NOMO-1 treated with DMSO at 0.1 percent for 48 hours (cell line): Measurements from ENCODE around the gene KRTAP5-9.
A peak's percentile ranks its signal among the peaks of the same experiment; 100 is the strongest.
"Not testable (repeated sequence)": the region's sequence is repeated elsewhere in the genome, so short reads cannot be mapped to it uniquely, and the experiment has no call there.

Experiments
- DNase-seq: peaks from one replicate; lab custom pipeline; 2025; ENCODE audit not compliant: unreplicated experiment; lab: John Stamatoyannopoulos, UW

KRTAP5-9 gene

GRCh38 chr11:71548120-71548519 is at the start of gene KRTAP5-9:
TSS of gene KRTAP5-9 (plus strand) at chr11:71548420. CDS start at chr11:71548658, 238 bp downstream.
- DNase-seq: no peak

GRCh38 chr11:71499125-71499524 is 49.1 kb upstream of the KRTAP5-9 start:
- peak; percentile 1 for DNase-seq

GRCh38 chr11:71499546-71499945 is 48.7 kb upstream of the KRTAP5-9 start:
- no peak for DNase-seq

GRCh38 chr11:71500601-71501021 is 47.6 kb upstream of the KRTAP5-9 start:
- DNase-seq: no peak

GRCh38 chr11:71501071-71501985 is 46.9 kb upstream of the KRTAP5-9 start:
- DNase-seq: no peak

- no peak for DNase-seq
Observed at GRCh38 chr11:71502026-71502425, 46.2 kb upstream of the KRTAP5-9 start.

- DNase-seq: no peak
Observed at GRCh38 chr11:71502871-71503435, 45.3 kb upstream of the KRTAP5-9 start.

GRCh38 chr11:71504531-71504930 is 43.7 kb upstream of the KRTAP5-9 start:
- no peak for DNase-seq

GRCh38 chr11:71505001-71505400 is 43.2 kb upstream of the KRTAP5-9 start:
- DNase-seq: no peak

GRCh38 chr11:71505781-71506180 is 42.4 kb upstream of the KRTAP5-9 start:
- DNase-seq: no peak

GRCh38 chr11:71507102-71507501 is 41.1 kb upstream of the KRTAP5-9 start:
- no peak for DNase-seq

GRCh38 chr11:71518506-71519471 is 29.4 kb upstream of the KRTAP5-9 start:
- no peak for DNase-seq

- no peak for DNase-seq
Observed at GRCh38 chr11:71519546-71519945, 28.7 kb upstream of the KRTAP5-9 start.

GRCh38 chr11:71525188-71525937 is 22.9 kb upstream of the KRTAP5-9 start:
- no peak for DNase-seq

GRCh38 chr11:71525938-71526495 is 22.2 kb upstream of the KRTAP5-9 start:
- no peak for DNase-seq

GRCh38 chr11:71526796-71527575 is 21.2 kb upstream of the KRTAP5-9 start, which contains the start of gene KRTAP5-7:
TSS of gene KRTAP5-7 (plus strand) at chr11:71527267. CDS start at chr11:71527301, 34 bp downstream.
- not testable (repeated sequence) for DNase-seq

GRCh38 chr11:71527576-71528210 is 20.5 kb upstream of the KRTAP5-9 start:
- no peak for DNase-seq

- DNase-seq: no peak
Observed at GRCh38 chr11:71530602-71531001, 17.6 kb upstream of the KRTAP5-9 start.
